Bronchial epithelial cell (primary cell): ENCODE measurements around the gene DTX1. TPM values are rescaled to one million over a fixed set of nuclear protein-coding genes. Genes with fewer than 3 reads are reported as not detected.

ENCODE experiments used
- DNase-seq: peaks from one replicate; pipeline ENCODE4 v3.0.0-alpha.2; 2010; ENCODE audit warnings: low read depth
- FAIRE-seq: peaks from 2 replicates; lab custom pipeline; 2011; peaks lifted over from hg19 to GRCh38; lab: Jason Lieb, UNC
- H3K27me3 ChIP-seq: 2 replicates; pipeline ENCODE4 v1.5.1; 2011; ENCODE audit warnings: low read length; ENCODE audit not compliant: control insufficient read depth, insufficient read depth
- H3K36me3 ChIP-seq: 2 replicates; pipeline ENCODE4 v1.5.1; 2011; ENCODE audit warnings: low read length; ENCODE audit not compliant: control insufficient read depth, insufficient read depth
- H3K4me3 ChIP-seq: 2 replicates; pipeline ENCODE4 v1.5.1; 2011; ENCODE audit warnings: mild to moderate bottlenecking, low read depth, low read length, control low read depth
- total RNA-seq: library from RNA; depleted of rRNA; stranded (reverse); fragments of >200 nt; gene quantifications from 2 replicates; pipeline ENCODE4 v1.2.1, GENCODE V29; 2014
- TF ChIP-seq, protein P1 (sequence below): IDR thresholded peaks from 2 replicates; pipeline ENCODE4 v1.5.1; 2011; ENCODE audit warnings: mild to moderate bottlenecking, moderate library complexity, low read length, control low read depth, inconsistent platforms; ENCODE audit not compliant: insufficient read depth, severe bottlenecking

Gene DTX1
- not detected in 2 replicates for total RNA-seq

DNA sequence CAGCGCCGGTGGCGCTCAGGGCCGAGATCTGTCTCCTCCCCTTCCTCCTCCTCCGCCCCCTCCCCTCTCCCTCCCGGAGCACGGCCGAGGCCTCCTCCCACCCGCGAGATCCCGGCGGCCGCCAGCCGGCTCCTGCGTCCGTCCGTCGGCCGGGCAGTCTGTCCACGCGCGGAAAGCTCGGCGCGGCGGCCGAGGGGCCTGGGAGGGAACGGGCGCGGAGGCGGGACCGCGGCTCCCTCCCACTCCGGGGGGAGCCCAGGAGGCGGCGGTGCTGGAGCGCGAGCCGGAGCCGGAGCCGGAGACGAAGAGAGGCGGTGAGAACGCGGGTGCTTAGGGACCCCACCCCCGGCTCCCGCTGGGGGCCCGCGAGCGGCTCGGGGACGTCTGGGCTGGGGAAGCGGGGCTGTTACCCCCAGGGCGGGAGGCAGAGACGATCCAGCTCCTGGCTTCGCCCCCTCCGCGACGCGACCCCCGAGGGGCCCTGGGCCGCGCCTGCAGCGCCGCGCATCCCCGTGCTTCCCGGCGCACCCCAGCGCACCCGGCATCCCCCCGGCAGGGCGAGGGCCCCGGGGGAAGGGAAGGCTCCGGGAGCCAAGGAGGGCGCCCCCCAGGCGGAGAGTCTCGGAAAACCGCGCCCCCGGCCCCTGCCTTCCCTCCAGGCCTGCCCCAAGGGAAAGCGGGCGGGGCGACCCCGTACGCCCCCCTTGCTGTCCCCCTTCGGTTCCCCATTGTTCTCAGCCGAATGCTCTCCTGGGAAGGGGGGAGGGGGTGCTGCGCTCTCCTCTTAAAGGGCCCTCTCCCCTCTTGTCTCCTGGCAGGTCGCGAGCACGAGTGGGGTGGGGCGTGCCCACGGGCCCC, at the start of gene DTX1:
TSS of gene DTX1 (plus strand) at position 100 of the 858 bp plus-strand sequence. CDS start 1,463 bp downstream, outside the sequence.
- peaks cover 27% of the 10 kb centered on the region for H3K27me3 ChIP-seq
- FAIRE-seq (no peak), DNase-seq (no peak)
- TF ChIP-seq, protein P1, sequence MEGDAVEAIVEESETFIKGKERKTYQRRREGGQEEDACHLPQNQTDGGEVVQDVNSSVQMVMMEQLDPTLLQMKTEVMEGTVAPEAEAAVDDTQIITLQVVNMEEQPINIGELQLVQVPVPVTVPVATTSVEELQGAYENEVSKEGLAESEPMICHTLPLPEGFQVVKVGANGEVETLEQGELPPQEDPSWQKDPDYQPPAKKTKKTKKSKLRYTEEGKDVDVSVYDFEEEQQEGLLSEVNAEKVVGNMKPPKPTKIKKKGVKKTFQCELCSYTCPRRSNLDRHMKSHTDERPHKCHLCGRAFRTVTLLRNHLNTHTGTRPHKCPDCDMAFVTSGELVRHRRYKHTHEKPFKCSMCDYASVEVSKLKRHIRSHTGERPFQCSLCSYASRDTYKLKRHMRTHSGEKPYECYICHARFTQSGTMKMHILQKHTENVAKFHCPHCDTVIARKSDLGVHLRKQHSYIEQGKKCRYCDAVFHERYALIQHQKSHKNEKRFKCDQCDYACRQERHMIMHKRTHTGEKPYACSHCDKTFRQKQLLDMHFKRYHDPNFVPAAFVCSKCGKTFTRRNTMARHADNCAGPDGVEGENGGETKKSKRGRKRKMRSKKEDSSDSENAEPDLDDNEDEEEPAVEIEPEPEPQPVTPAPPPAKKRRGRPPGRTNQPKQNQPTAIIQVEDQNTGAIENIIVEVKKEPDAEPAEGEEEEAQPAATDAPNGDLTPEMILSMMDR = no peak
- H3K4me3 ChIP-seq = no peak within 1 kb of the TSS
- H3K36me3 ChIP-seq = no peaks in the 10 kb centered on the region

DNA sequence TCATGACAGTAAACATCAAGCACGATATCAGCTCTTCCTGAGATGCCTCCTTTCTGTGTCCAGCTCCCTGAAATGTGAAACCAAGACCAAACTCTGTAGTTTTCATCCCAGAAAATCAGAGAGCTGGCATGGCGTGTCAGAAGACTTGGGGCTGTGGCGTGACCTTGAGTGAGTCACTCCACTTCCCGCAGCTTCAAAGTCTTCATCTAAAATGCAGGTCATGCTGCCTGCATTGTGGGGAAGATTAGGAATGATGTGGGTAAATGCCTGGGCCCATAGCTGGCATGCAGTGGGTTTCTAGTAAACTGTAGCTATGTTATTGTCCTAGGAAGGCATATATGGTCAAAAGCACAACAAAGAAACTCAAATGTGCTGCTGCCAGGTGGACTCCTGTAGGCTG, 49.4 kb upstream of the DTX1 start:
- DNase-seq = peak; percentile 37
- no peaks in the 10 kb centered on the region for H3K36me3 ChIP-seq

DNA sequence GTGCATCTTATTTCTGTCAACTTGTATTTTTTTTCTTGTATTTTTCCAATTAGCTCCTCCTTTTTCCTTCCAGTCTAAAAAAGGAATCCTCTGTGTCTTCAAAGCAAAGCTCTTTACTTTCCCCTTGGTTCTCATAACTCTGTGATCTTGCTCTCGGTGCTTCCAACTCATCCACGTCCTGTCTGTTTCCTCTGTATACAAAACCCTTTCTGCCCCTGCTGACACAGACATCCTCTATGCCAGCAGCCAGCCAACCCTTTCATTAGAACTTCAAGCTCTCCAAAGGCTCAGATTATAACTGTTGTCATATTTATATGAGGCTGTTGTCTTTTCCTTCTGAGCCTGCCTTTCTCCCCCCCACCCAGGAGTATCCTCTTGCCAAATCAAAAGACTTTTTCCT, 45.8 kb upstream of the DTX1 start:
- Histone ChIP-seq H3K36me3 (no peaks in the 10 kb centered on the region), H3K27me3 (no peaks in the 10 kb centered on the region), H3K4me3 (no peak overlapping the region)
- DNase-seq = no peak
- TF ChIP-seq, protein P1 = no peak
- FAIRE-seq = no peak

More for the DNA sequence above, 49.4 kb upstream of the DTX1 start:
- no peaks in the 10 kb centered on the region for H3K27me3 ChIP-seq
- TF ChIP-seq, protein P1 = no peak
- peak; percentile 36 for FAIRE-seq
- H3K4me3 ChIP-seq = no peak overlapping the region

DNA sequence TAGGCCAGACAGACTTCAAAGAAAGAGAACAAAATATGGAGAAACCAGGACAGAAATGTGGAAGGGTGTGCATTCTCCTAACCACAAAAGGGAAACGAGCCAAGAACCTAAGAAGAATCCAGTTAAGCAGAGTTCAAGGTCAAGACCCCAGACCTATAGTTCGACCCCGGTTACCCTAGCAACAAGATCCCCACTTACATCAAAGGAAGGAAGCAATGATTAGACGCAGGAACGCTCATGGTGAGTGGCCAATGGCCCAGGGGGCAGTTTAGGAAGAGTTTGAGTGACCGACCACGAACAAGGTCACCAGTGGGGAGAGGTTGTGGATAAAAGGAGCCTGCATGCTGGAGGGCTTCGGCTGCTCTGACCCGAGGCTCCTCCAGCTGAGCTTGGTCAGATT, 42.0 kb upstream of the DTX1 start:
- H3K36me3 ChIP-seq = no peaks in the 10 kb centered on the region
- no peak for DNase-seq
- TF ChIP-seq, protein P1 = no peak
- no peaks in the 10 kb centered on the region for H3K27me3 ChIP-seq
- no peak overlapping the region for H3K4me3 ChIP-seq
- no peak for FAIRE-seq

DNA sequence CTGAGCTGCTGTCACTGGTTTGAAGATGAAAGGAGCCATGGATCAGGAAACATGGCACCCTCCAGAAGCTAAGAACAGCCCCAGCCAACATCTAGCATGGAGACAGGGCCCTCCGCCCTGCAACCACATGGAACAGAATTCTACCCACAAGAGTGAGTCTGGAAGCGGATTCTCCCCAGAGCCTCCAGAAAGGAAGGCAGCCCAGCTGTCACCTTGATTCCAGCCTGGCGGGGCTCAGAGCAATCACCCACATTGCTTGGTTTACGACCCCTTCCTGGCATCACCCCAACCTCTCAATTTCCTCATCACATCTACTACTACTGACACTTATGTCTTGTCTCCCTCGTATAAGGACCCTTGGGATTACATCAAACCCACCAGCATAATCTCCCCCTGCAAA, 39.7 kb upstream of the DTX1 start:
- no peak for FAIRE-seq
- TF ChIP-seq, protein P1 = no peak
- Histone ChIP-seq H3K36me3 (no peaks in the 10 kb centered on the region), H3K4me3 (no peak overlapping the region), H3K27me3 (no peaks in the 10 kb centered on the region)
- no peak for DNase-seq
